GF-D8 (cell line): Measurements from ENCODE around the gene FOCAD.
"Not testable (repeated sequence)": the region's sequence is repeated elsewhere in the genome, so short reads cannot be mapped to it uniquely, and the experiment has no call there.

Experiments used
- DNase-seq: peaks from one replicate; lab custom pipeline; 2025; lab: John Stamatoyannopoulos, UW

Gene FOCAD

GRCh38 chr9:20684035-20684874 lies at the start of gene FOCAD:
Gene FOCAD, plus strand, starts transcription at chr9:20684259. Its CDS starts 31,095 bp downstream, at chr9:20715354.
- peak; percentile 90 for DNase-seq

- no peak for DNase-seq
Observed at GRCh38 chr9:20634895-20635294, 49.2 kb upstream of the FOCAD start.

GRCh38 chr9:20636888-20637440 lies 47.1 kb upstream of the FOCAD start:
- DNase-seq, result no peak

- no peak for DNase-seq
Observed at GRCh38 chr9:20640331-20641187, 43.5 kb upstream of the FOCAD start.

- no peak for DNase-seq
Observed at GRCh38 chr9:20642045-20642444, 42.0 kb upstream of the FOCAD start.

- DNase-seq, result no peak
Observed at GRCh38 chr9:20643660-20644059, 40.4 kb upstream of the FOCAD start.

DNA sequence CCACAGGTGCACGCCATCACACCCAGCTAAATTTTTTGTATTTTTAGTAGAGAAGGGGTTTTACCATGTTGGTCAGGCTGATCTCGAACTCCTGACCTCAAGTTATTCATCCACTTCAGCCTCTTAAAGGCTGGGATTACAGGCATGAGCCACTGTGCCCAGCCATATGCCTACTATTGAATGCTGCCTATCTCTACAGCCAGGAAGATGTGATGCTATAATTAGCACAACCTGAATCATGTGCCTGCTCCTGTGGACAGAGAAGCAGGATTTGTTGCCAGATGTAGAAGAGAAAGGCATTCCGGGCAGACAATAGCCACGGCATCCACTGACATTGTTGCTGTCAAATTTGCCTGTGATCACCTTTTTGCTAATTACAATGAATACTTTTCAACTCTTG lies 37.4 kb upstream of the FOCAD start:
- DNase-seq, result no peak

GRCh38 chr9:20649381-20649780 lies 34.7 kb upstream of the FOCAD start:
- no peak for DNase-seq

- no peak for DNase-seq
Observed at GRCh38 chr9:20650313-20650712, 33.7 kb upstream of the FOCAD start.

- no peak for DNase-seq
Observed at GRCh38 chr9:20650750-20651299, 33.2 kb upstream of the FOCAD start.

- peak; percentile 20 for DNase-seq
Observed at GRCh38 chr9:20651939-20652338, 32.1 kb upstream of the FOCAD start.

DNA sequence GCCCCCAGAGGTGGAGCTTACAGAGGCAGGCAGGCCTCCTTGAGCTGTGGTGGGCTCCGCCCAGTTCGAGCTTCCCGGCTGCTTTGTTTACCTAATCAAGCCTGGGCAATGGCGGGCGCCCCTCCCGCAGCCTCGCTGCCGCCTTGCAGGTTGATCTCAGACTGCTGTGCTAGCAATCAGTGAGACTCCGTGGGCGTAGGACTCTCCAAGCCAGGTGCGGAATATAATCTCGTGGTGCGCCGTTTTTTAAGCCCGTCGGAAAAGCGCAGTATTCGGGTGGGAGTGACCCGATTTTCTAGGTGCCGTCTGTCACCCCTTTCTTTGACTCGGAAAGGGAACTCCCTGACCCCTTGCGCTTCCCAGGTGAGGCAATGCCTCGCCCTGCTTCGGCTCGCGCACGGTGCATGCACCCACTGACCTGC lies 25.8 kb upstream of the FOCAD start:
- not testable (repeated sequence) for DNase-seq

GRCh38 chr9:20658677-20659473 lies 25.2 kb upstream of the FOCAD start:
- DNase-seq, result no peak

- peak; percentile 49 for DNase-seq
Observed at GRCh38 chr9:20659474-20659967, 24.5 kb upstream of the FOCAD start.

DNA sequence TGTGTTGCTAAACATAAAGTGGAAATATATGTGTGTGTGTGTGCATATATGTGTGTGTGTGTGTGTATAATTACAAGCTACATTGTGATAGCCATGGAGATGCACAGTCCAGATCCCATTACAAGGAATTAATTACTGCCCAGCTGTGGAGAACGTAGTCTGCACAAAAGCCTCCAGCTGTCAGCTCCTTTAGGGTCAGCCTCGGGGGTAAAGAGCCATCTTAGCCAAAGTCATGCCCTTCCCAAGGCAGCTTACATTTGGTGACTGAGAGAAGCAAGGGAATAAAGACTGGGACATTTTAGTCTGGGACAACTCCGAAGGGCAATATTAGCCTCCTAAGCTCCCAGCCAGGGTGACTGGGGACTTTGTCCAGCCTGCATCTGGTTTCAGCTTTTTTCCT lies 21.9 kb upstream of the FOCAD start:
- no peak for DNase-seq

GRCh38 chr9:20663133-20663532 lies 20.9 kb upstream of the FOCAD start:
- no peak for DNase-seq

GRCh38 chr9:20664501-20664900 lies 19.6 kb upstream of the FOCAD start:
- DNase-seq, result no peak

- DNase-seq, result no peak
Observed at GRCh38 chr9:20670395-20670794, 13.7 kb upstream of the FOCAD start.

GRCh38 chr9:20671635-20672034 lies 12.4 kb upstream of the FOCAD start:
- no peak for DNase-seq

GRCh38 chr9:20673537-20673936 lies 10.5 kb upstream of the FOCAD start:
- not testable (repeated sequence) for DNase-seq

GRCh38 chr9:20681467-20681866 lies 2.6 kb upstream of the FOCAD start:
- no peak for DNase-seq
